Ascending aorta (tissue), 2 donors: Measurements from ENCODE around the gene MED27. TPM values are rescaled to one million over a fixed set of nuclear protein-coding genes. Genes with fewer than 3 reads are reported as not detected.

Experiments
- DNase-seq, 2 donors: peaks; one replicate each; pipeline ENCODE4 v3.0.0-alpha.2; 2019; ENCODE audit warnings: low spot score in 2 of 2
- H3K27ac ChIP-seq, 2 donors: fragments of 200-600 bp; sonication (generic); one replicate each; pipeline ENCODE4 v1.5.1; 2016 to 2017; ENCODE audit warnings: mild to moderate bottlenecking in 1 of 2
- H3K27me3 ChIP-seq: fragments of 200-600 bp; sonication (generic); one replicate; pipeline ENCODE4 v1.5.1; 2017
- H3K36me3 ChIP-seq, 2 donors: fragments of 200-600 bp; sonication (generic); one replicate each; pipeline ENCODE4 v1.5.1; 2016
- H3K4me1 ChIP-seq, 2 donors: fragments of 200-600 bp; sonication (generic); one replicate each; pipeline ENCODE4 v1.5.1; 2016 to 2017; ENCODE audit warnings: mild to moderate bottlenecking in 1 of 2
- H3K4me3 ChIP-seq, 2 donors: fragments of 200-600 bp; sonication (generic); one replicate each; pipeline ENCODE4 v1.5.1; 2016 to 2017; ENCODE audit warnings: mild to moderate bottlenecking in 1 of 2
- H3K9me3 ChIP-seq, 2 donors: fragments of 200-600 bp; sonication (generic); one replicate each; pipeline ENCODE4 v1.5.1; 2016
- CTCF ChIP-seq, 3 experiments: fragments of 200-600 bp in 2 of 3; fragments of 450-650 bp in 1 of 3; sonication (generic) in 2 of 3; IDR thresholded peaks; one replicate each; pipeline ENCODE4 v1.5.1; 2016 to 2019; ENCODE audit warnings: antibody characterized with exemption in 3 of 3, mild to moderate bottlenecking in 1 of 3, moderate library complexity in 1 of 3
- intact Hi-C: fragments of 100-400 bp; cut with DNase I; formaldehyde crosslinking; loops from one replicate; pipeline ENCODE4 v1.15.1; 2023
- total RNA-seq: library from RNA; depleted of rRNA; stranded (reverse); fragments of >200 nt; gene quantifications from one replicate; pipeline ENCODE4 v1.1.0, GENCODE V29; 2016

Gene MED27
- total RNA-seq, 1 donor from 2014 or later = 19.4 TPM

GRCh38 chr9:131915181-131915580 is 164.5 kb downstream of the MED27 start:
- Histone ChIP-seq H3K27me3 (no peaks in the 10 kb centered on the region), H3K36me3 (no peaks in the 10 kb centered on the region), H3K9me3 (no peaks in the 10 kb centered on the region), H3K27ac (no peak overlapping the region), H3K4me3 (no peak overlapping the region), H3K4me1 (no peaks in the 10 kb centered on the region)
- DNase-seq = no peak
- intact Hi-C loops = no loop called here
- no peak for TF ChIP-seq CTCF (IDR thresholded peaks at IDR 0.05)

- intact Hi-C loops = no loop called here
- H3K9me3 ChIP-seq = no peaks in the 10 kb centered on the region
- H3K27ac ChIP-seq = no peak overlapping the region
- H3K36me3 ChIP-seq = no peaks in the 10 kb centered on the region
- TF ChIP-seq CTCF (IDR thresholded peaks at IDR 0.05) = no peak
- H3K4me1 ChIP-seq = no peaks in the 10 kb centered on the region
- no peaks in the 10 kb centered on the region for H3K27me3 ChIP-seq
- DNase-seq = no peak
- no peak overlapping the region for H3K4me3 ChIP-seq
These were observed 167.0 kb downstream of the MED27 start for GRCh38 chr9:131912671-131913070.

- no peak overlapping the region for H3K27ac ChIP-seq
- TF ChIP-seq CTCF (IDR thresholded peaks at IDR 0.05) = no peak
- no peaks in the 10 kb centered on the region for H3K4me1 ChIP-seq
- intact Hi-C loops = no loop called here
- no peaks in the 10 kb centered on the region for H3K36me3 ChIP-seq
- DNase-seq = no peak
- no peaks in the 10 kb centered on the region for H3K27me3 ChIP-seq
- H3K9me3 ChIP-seq = no peaks in the 10 kb centered on the region
- H3K4me3 ChIP-seq = no peak overlapping the region
These were observed 167.6 kb downstream of the MED27 start for GRCh38 chr9:131912069-131912468.

GRCh38 chr9:131910572-131910971 is 169.1 kb downstream of the MED27 start:
- Histone ChIP-seq H3K27me3 (no peaks in the 10 kb centered on the region), H3K27ac (no peak overlapping the region), H3K4me1 (no peaks in the 10 kb centered on the region), H3K9me3 (no peaks in the 10 kb centered on the region), H3K36me3 (no peaks in the 10 kb centered on the region), H3K4me3 (no peak overlapping the region)
- DNase-seq = no peak
- TF ChIP-seq CTCF (IDR thresholded peaks at IDR 0.05) = no peak
- intact Hi-C loops = no loop called here

GRCh38 chr9:131905144-131905543 is 174.5 kb downstream of the MED27 start:
- DNase-seq = no peak
- Histone ChIP-seq H3K4me1 (no peaks in the 10 kb centered on the region), H3K27ac (no peak overlapping the region), H3K9me3 (no peaks in the 10 kb centered on the region), H3K4me3 (no peak overlapping the region), H3K36me3 (peaks cover 0 to 4% of the 10 kb centered on the region in 2 donors), H3K27me3 (no peaks in the 10 kb centered on the region)
- no peak for TF ChIP-seq CTCF (IDR thresholded peaks at IDR 0.05)
- intact Hi-C loops = no loop called here
